ENCODE measurements around the gene TENM4.

TENM4 gene

DNA sequence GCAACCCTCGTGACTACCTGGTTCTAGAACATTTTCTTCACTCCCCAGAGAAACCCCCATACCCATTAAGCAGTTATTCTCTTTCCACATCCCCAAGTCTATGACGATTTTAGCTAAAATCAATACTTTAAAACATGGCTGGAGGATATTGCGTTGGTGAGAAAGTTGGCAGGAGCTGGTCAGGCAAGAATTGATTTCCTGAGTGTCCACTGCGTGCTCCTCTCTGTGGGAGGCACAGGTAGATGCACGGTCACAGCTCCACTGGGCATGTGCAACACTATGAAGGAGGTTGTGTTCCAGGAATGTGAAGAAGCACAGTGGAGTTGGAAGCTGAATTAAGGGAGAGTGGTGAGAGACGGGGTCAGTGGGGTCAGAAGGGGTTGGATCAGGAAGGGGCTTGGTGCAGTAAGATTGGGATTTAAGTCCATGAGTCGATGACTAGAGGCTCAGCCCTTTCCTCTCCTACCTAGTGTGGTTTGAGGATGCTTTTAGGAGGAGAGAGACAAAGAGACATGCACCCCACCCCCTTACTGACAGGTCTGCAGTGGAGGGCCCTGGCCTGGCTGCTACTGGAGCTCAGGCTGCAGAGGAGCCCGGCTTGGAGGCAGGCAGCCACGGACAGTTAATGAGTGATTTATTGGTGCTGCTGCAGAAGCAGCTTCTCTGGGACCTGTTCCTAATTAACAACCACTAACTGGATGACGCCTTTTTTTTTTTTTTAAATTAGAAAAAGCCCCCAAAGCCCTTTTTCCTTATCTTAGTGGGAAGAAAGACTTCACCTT, 395.6 kb downstream of the TENM4 start:
- DNase-seq = no peak

GRCh38 chr11:79044201-79044600, 396.6 kb downstream of the TENM4 start:
- no peak for DNase-seq

GRCh38 chr11:79043726-79044125, 397.1 kb downstream of the TENM4 start:
- no peak for DNase-seq

- no peak for DNase-seq
These were observed 398.0 kb downstream of the TENM4 start for GRCh38 chr11:79042824-79043223.

DNA sequence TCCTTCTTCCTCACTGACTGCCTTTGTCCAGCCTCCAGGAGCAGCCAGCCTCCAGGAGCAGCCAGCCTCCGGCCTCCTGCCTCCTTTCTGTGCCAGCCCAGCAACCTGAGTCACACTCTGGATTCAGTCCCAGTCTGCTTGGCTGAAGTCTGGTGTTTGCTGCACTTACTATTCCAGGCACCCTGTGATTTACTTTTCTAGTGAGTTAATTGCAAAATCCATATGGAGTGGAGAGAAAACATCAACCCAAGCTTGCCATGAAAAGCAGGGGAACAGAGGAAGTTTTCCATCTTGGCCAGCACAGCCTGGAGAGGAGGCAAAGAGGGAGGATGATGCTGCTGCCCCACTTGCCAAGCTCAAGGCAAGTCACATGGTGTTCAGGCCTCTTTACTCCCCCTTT, 400.5 kb downstream of the TENM4 start:
- no peak for DNase-seq

DNA sequence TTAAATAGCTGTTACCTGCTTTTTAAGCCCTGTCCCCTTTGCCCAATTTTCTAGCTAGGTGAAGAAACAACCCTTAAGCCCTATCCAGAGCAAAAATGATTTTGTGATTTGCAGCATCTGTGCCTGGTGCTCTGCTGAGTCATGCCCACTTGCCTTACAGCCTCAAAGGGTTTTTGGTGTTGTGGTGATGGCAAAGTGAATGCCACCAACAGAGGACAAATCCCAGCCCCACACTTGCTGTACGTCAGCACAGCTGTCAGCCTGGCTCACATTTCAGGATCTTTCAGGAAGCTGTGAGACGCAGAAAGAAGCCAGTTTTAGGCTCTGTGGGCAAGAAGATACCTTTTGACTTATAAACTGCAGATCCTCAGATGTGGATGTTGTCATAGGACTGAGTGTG, 401.7 kb downstream of the TENM4 start:
- DNase-seq = no peak

DNA sequence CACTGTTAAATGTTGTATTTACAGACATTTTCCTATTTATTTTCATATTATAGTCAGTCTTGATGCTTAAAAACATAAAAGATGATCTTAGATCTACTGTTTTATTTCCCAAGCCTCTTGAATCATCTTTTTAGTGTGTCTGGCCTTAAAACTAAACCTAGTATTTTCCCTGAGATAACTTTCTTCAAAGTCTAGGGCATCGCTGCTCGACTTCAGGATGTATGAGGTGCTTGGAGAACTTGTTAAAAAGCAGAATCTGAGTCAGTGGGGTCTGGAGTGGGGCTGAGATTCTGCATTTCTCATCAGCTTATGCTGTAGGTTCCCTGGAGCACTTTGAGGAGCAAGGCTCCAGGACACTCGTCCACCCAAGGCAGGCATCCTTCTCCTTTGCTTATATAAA, 404.9 kb downstream of the TENM4 start:
- no peak for DNase-seq

- DNase-seq = no peak
These were observed 407.0 kb downstream of the TENM4 start for GRCh38 chr11:79033833-79034232.

- DNase-seq = no peak
These were observed 410.4 kb downstream of the TENM4 start for GRCh38 chr11:79030448-79030847.

- no peak for DNase-seq
These were observed 412.6 kb downstream of the TENM4 start for GRCh38 chr11:79028225-79028624.

DNA sequence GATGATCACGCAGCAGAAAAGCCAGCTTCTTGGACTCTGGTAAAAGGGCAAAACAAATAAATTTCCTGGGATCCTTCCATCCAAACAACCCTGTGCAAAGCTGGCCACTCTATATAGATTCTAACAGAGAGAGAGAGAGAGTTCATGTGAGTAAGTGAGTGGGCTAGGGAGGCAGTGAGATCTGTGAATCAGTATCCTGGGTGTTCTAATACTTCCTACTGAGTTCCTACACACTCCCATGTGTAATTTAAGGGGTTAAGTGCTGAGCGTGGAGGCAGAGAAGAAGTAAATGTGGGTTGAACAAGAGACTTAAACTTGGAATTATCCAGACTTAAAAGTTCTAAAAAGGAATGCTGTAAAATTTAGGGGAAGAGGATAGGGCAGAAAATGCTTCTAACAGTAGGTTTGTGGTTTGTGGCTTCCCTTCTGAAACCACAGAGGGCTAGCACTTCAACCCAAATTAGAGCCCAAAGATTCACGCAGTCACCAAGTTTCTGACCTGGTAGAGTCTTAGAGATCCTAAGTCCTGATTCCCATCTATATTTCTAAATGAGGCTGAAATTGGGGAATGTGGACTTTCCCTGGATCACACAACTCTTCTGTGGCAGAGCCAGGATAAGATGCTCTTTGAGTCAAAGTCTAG, 413.9 kb downstream of the TENM4 start:
- no peak for DNase-seq

DNA sequence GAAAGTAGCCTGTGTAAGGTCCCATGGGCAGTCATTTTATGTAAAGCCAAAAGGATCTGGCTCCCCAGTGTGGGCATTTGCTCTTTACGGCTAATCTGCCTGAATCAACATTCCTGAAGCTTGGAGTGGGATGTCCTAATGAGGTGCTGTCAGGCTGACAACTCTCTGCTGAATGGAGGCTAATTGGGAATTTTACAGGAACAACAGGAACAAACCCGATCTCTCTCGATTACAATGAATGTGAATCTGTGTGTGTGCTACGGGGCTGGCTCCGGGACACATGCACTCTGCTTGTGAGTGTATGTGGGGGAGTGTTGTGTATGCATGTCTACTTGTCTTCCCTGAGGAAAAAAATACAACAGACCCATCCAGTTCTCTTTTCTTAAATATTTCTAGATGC, 415.2 kb downstream of the TENM4 start:
- DNase-seq = no peak

- DNase-seq = no peak
These were observed 415.7 kb downstream of the TENM4 start for GRCh38 chr11:79025097-79025496.

DNA sequence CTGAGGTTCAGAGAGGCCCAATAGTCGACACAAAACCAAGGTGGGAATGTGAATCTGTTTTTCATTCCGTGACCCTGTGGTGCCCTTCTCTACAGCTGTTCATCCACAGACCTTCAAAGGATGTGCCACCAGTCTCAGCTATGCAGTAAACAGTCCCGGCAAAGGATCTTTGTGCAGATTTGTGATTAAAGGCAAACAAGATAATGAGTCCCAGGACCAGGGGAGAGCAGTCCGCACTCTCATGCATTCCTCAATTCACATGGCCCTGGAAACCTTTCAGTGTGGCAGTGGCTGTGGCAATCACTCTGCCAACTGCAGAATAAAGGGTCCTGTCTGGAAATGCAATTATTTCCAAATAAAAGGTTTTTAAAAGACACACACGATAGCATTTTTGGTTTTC, 418.6 kb downstream of the TENM4 start:
- no peak for DNase-seq

GRCh38 chr11:79021601-79022000, 419.2 kb downstream of the TENM4 start:
- DNase-seq = no peak

DNA sequence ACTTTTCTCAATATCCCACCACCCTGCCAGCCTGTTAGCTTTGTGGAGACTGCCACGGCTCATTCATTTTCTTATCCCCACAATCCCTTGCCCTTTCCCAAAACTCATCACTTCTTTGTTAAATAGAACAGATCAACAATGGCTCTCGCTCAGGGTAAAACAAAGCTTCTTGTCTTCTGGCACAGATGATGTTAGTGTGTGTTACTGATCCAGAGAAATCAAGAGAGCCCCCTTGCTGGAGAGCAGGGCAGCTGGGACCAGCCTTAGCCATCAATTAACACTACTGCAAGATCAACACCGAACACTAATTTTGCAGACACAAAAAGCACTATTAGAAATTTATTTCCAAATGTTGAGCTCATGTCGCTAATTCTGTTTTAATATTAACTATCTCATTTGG, 420.9 kb downstream of the TENM4 start:
- no peak for DNase-seq

DNA sequence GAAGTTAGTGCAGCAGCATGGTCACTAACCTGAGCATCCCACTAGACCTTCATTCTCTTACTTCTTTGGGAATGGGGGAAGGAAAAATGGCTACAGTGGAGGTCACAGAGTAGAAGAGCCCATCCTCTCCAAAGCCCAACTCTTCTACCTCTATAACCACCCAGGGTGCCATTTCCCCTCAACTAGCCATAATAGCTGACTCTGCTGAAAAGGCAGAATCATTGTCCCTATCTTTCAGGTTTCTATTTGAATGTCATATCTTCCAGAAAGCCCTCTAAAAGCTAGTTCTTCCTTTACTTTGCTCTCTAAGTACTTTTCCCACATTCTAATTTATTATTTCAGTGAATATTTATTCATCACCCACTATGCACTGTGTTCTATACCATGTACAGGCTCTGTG, 421.6 kb downstream of the TENM4 start:
- DNase-seq = no peak

- DNase-seq = no peak
These were observed 422.4 kb downstream of the TENM4 start for GRCh38 chr11:79018371-79018849.

DNA sequence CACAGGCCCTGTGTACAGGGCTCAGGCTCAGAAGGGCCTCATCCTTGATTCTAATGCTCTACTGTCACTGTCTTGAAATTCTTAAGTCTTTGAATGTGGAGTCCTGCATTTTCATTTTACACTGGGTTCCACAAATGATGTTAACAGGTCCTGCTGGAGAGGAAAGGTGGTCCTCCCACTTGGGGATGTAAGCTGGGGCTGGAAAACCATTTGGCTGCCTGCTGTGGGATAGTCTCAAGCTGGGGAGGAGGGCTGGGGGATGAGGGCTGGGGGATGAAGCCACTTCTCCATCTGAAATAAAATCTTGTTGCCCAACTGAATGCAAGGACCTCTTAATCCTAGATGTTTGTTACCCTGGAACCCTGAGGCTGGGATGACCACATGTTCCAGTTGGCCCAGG, 423.0 kb downstream of the TENM4 start:
- DNase-seq = no peak

DNA sequence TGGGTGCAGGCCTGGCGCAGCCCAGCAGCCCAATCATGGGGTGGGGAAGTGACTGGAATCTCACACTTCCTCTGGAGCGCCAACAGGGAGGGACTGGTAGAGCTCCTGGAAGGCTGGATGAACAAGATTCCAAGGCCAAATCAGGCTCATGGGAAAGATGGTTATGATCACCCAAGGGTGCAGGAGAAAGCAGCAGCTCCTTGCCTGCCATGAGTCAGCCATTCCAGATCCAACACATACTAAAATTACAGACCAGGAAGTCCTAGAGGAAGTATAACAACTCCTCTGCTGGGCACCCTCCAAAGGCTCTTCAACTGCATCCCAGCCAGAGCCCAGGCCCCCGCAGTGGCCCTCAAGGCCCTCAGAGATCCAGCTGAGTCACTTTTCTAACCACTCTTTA, 427.3 kb downstream of the TENM4 start:
- DNase-seq = no peak

DNA sequence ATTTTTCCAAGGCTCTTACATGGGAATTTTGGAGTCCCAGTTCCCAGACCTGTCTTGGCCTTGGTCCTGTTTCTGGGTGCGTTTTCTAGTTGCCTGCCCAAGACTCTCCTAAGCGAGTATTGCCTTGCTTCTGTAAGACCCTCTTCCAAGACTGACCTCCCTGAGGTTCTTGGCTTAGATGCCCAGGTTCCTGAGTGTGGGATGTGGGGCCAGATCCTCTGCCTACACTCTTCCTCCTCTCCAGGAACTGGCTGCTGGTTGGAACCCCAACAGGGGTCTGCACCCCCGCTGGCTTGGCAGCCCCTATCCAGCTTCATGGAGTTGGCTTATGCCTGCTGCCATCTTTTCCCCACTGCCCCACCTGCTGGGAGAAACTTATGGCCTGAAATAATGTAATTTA, 429.5 kb downstream of the TENM4 start:
- DNase-seq = no peak

- DNase-seq = no peak
These were observed 432.9 kb downstream of the TENM4 start for GRCh38 chr11:79007771-79008402.

GRCh38 chr11:79006854-79007253, 434.0 kb downstream of the TENM4 start:
- DNase-seq = no peak

GRCh38 chr11:78996007-78996406, 444.8 kb downstream of the TENM4 start:
- DNase-seq = no peak

Measured in CD4-positive, alpha-beta T cell treated with Interleukin-6 for 4 hours (primary cell).